SK-N-SH (cell line): Measurements from ENCODE around the gene PSD. TPM values are rescaled to one million over a fixed set of nuclear protein-coding genes. Genes with fewer than 3 reads are reported as not detected.

Experiments used
- CTCF ChIA-PET: fragments of 300-600, 350-600 bp; formaldehyde crosslinking; extraction: SDS; loops from one replicate; lab custom pipeline; 2021; lab: Yijun Ruan, JAX
- POLR2A ChIA-PET: fragments of 350-600 bp; sonication (Branson Sonifier 250); formaldehyde crosslinking; extraction: SDS; loops from one replicate; lab custom pipeline; 2020; ENCODE audit warnings: antibody characterized with exemption, inconsistent platforms; lab: Yijun Ruan, JAX
- DNase-seq: peaks from one replicate; pipeline ENCODE4 v3.0.0; 2012
- H2AFZ ChIP-seq: fragments of 200-600 bp; sonication (generic); 2 replicates; pipeline ENCODE4 v1.8.1; 2016; ENCODE audit warnings: antibody characterized with exemption, mild to moderate bottlenecking, low read depth
- H3F3A ChIP-seq: fragments of 200-600 bp; sonication (generic); replicated peaks from 2 replicates; pipeline ENCODE3; 2016; ENCODE audit warnings: antibody characterized with exemption, mild to moderate bottlenecking; ENCODE audit not compliant: insufficient read depth
- H3K27ac ChIP-seq, 2 experiments: fragments of 200-500 bp in 1 of 2; fragments of 200-600 bp in 1 of 2; sonication (Bioruptor generic) in 1 of 2; sonication (generic), shearing (Covaris generic) in 1 of 2; 2 replicates each; pipeline versions ENCODE4 v1.5.1 to v1.6.1; 2014 to 2016; ENCODE audit warnings: low read depth in 2 of 2, inconsistent platforms in 1 of 2, low read length in 1 of 2, mild to moderate bottlenecking in 1 of 2, mixed read lengths in 1 of 2
- H3K27me3 ChIP-seq: fragments of 200-600 bp; sonication (generic), shearing (Covaris generic); 2 replicates; pipeline ENCODE4 v1.6.1; 2016; ENCODE audit warnings: mixed run types; ENCODE audit not compliant: insufficient read depth
- H3K36me3 ChIP-seq, 2 experiments: fragments of 200-500 bp in 1 of 2; fragments of 200-600 bp in 1 of 2; sonication (Bioruptor generic) in 1 of 2; sonication (generic) in 1 of 2; replicated peaks in 1 of 2; 2 replicates each; pipeline versions ENCODE3 to v1.5.1; 2014 to 2016; ENCODE audit warnings: low read length in 1 of 2, mild to moderate bottlenecking in 1 of 2; ENCODE audit not compliant: insufficient read depth in 2 of 2, control insufficient read depth in 1 of 2
- H3K4me1 ChIP-seq, 2 experiments: fragments of 200-500 bp in 1 of 2; fragments of 200-600 bp in 1 of 2; sonication (Bioruptor generic) in 1 of 2; sonication (generic), shearing (Covaris generic) in 1 of 2; 2 replicates each; pipeline versions ENCODE4 v1.5.1 to v1.6.1; 2014 to 2016; ENCODE audit warnings: low read depth in 1 of 2, low read length in 1 of 2, mixed run types in 1 of 2; ENCODE audit not compliant: insufficient read depth in 2 of 2, control insufficient read depth in 1 of 2
- H3K4me2 ChIP-seq: fragments of 200-600 bp; sonication (generic), shearing (Covaris generic); 2 replicates; pipeline ENCODE4 v1.6.1; 2017; ENCODE audit warnings: mixed run types
- H3K4me3 ChIP-seq, 2 experiments: fragments of 200-500 bp in 1 of 2; fragments of 200-600 bp in 1 of 2; sonication (Bioruptor generic) in 1 of 2; sonication (generic), shearing (Covaris generic) in 1 of 2; 2 replicates each; pipeline versions ENCODE4 v1.5.1 to v1.8.1; 2014 to 2016; ENCODE audit warnings: low read depth in 2 of 2, inconsistent platforms in 1 of 2, low read length in 1 of 2, mild to moderate bottlenecking in 1 of 2, mixed read lengths in 1 of 2, moderate library complexity in 1 of 2
- H3K79me2 ChIP-seq: fragments of 200-600 bp; sonication (generic); 2 replicates; pipeline ENCODE4 v1.8.1; 2017; ENCODE audit warnings: mild to moderate bottlenecking; ENCODE audit not compliant: insufficient read depth
- H3K9ac ChIP-seq: fragments of 200-600 bp; sonication (generic); 2 replicates; pipeline ENCODE4 v1.6.1; 2017; ENCODE audit warnings: mixed run types
- H3K9me2 ChIP-seq: fragments of 200-600 bp; sonication (generic); 2 replicates; pipeline ENCODE4 v1.6.1; 2017; ENCODE audit warnings: mixed run types
- H3K9me3 ChIP-seq: fragments of 200-600 bp; sonication (generic); 2 replicates; pipeline ENCODE4 v1.6.1; 2017; ENCODE audit warnings: mixed run types, mild to moderate bottlenecking, moderate library complexity
- H4K20me1 ChIP-seq: fragments of 200-600 bp; sonication (generic); 2 replicates; pipeline ENCODE4 v1.6.1; 2017; ENCODE audit warnings: mild to moderate bottlenecking, mixed run types; ENCODE audit not compliant: insufficient read depth
- ELF1 ChIP-seq: IDR thresholded peaks from 2 replicates; pipeline ENCODE4 v1.4.0; 2012
- EP300 ChIP-seq, 2 experiments: IDR thresholded peaks; 2 replicates each; pipeline versions ENCODE4 v1.4.0 to v1.6.1; 2012; ENCODE audit warnings: borderline replicate concordance in 1 of 2, low read depth in 1 of 2, low read length in 1 of 2
- FOSL2 ChIP-seq: IDR thresholded peaks from 2 replicates; pipeline ENCODE4 v1.4.0; 2012; ENCODE audit warnings: low read depth, mild to moderate bottlenecking, moderate library complexity, borderline replicate concordance
- FOXJ3 ChIP-seq: sonication (generic); formaldehyde crosslinking; IDR thresholded peaks from 2 replicates; pipeline ENCODE4 v1.5.1; 2020; ENCODE audit warnings: mild to moderate bottlenecking, missing genetic modification reagents
- JUND ChIP-seq: IDR thresholded peaks from 2 replicates; pipeline ENCODE4 v1.4.0; 2012
- MEF2A ChIP-seq: IDR thresholded peaks from 2 replicates; pipeline ENCODE4 v1.4.0; 2012; ENCODE audit warnings: low read depth, borderline replicate concordance
- NFIC ChIP-seq: IDR thresholded peaks from 2 replicates; pipeline ENCODE4 v1.4.0; 2012; ENCODE audit warnings: borderline replicate concordance
- NRF1 ChIP-seq: IDR thresholded peaks from 2 replicates; pipeline ENCODE4 v1.6.1; 2012; ENCODE audit warnings: low read depth, mild to moderate bottlenecking, low read length
- POLR2AphosphoS5 ChIP-seq: IDR thresholded peaks from 2 replicates; pipeline ENCODE4 v1.6.1; 2012; ENCODE audit warnings: low read depth, low read length
- RAD21 ChIP-seq: IDR thresholded peaks from 2 replicates; pipeline ENCODE4 v1.6.1; 2012; ENCODE audit warnings: mild to moderate bottlenecking, low read length
- RCOR1 ChIP-seq: fragments of 150-350 bp; IDR thresholded peaks from 2 replicates; pipeline ENCODE4 v1.6.1; 2017; ENCODE audit warnings: antibody characterized with exemption, low read length
- REST ChIP-seq: IDR thresholded peaks from 2 replicates; pipeline ENCODE4 v1.6.1; 2012; ENCODE audit warnings: mild to moderate bottlenecking, low read depth, low read length, moderate library complexity
- RFX5 ChIP-seq: IDR thresholded peaks from 2 replicates; pipeline ENCODE4 v1.6.1; 2012; ENCODE audit warnings: mild to moderate bottlenecking, improper control_type of control experiment, low read length
- RXRA ChIP-seq: IDR thresholded peaks from 2 replicates; pipeline ENCODE4 v1.4.0; 2012; ENCODE audit warnings: low read depth, mild to moderate bottlenecking, borderline replicate concordance
- SIN3A ChIP-seq: IDR thresholded peaks from 2 replicates; pipeline ENCODE4 v1.6.1; 2012; ENCODE audit warnings: low read depth, mild to moderate bottlenecking, low read length, moderate library complexity, borderline replicate concordance
- TEAD4 ChIP-seq: IDR thresholded peaks from 2 replicates; pipeline ENCODE4 v1.4.0; 2012; ENCODE audit warnings: mild to moderate bottlenecking, borderline replicate concordance; ENCODE audit not compliant: insufficient read depth
- USF1 ChIP-seq: IDR thresholded peaks from 2 replicates; pipeline ENCODE4 v1.4.0; 2012; ENCODE audit warnings: low read depth, borderline replicate concordance
- YY1 ChIP-seq: IDR thresholded peaks from 2 replicates; pipeline ENCODE4 v1.4.0; 2012; ENCODE audit warnings: low read depth, mild to moderate bottlenecking
- WGBS: methylation state at CpG from one replicate; pipeline ENCODE4 v1.1.6; 2017; ENCODE audit warnings: low lambda C conversion rate; 5-methylcytosine and 5-hydroxymethylcytosine counted together
- polyA plus RNA-seq, 3 experiments: library from polyadenylated mRNA; depleted of rRNA; stranded (reverse); fragments of >200 nt; gene quantifications; 2 replicates each; pipeline ENCODE4 v1.2.3, GENCODE V29; 2012
- TF ChIP-seq, protein P1 (sequence below): IDR thresholded peaks from 2 replicates; pipeline ENCODE4 v1.4.0; 2012; ENCODE audit warnings: low read depth
- TF ChIP-seq, protein P2 (sequence below): IDR thresholded peaks from 2 replicates; pipeline ENCODE4; 2012

The PSD gene
- polyA plus RNA-seq, 1 of the 3 experiments (the other 2 are of a cell fraction), result 0.97 TPM

GRCh38 chr10:102396730-102397151 is 21.8 kb downstream of the PSD start:
- peaks cover 5% of the 10 kb centered on the region; the same call in 1 of the 2 replicates for H3K79me2 ChIP-seq
- peaks cover 0 to 23% of the 10 kb centered on the region in 2 experiments; a peak in 1 of 4 replicates for H3K4me1 ChIP-seq
- TF ChIP-seq POLR2AphosphoS5 (no peak), REST (no peak), JUND (no peak), FOSL2 (no peak), MEF2A (no peak), RCOR1 (no peak), NFIC (no peak), ELF1 (no peak), EP300 (IDR thresholded peaks at IDR 0.05; ENCODE audit: borderline replicate concordance in 1 of 2, low read depth in 1 of 2, low read length in 1 of 2) (no peak), YY1 (no peak), RXRA (no peak), TEAD4 (no peak), RFX5 (no peak), NRF1 (no peak), USF1 (no peak), FOXJ3 (CRISPR knock-in tag) (no peak), SIN3A (no peak), RAD21 (no peak)
- TF ChIP-seq, protein P1, sequence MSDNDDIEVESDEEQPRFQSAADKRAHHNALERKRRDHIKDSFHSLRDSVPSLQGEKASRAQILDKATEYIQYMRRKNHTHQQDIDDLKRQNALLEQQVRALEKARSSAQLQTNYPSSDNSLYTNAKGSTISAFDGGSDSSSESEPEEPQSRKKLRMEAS, result no peak
- TF ChIP-seq, protein P2, sequence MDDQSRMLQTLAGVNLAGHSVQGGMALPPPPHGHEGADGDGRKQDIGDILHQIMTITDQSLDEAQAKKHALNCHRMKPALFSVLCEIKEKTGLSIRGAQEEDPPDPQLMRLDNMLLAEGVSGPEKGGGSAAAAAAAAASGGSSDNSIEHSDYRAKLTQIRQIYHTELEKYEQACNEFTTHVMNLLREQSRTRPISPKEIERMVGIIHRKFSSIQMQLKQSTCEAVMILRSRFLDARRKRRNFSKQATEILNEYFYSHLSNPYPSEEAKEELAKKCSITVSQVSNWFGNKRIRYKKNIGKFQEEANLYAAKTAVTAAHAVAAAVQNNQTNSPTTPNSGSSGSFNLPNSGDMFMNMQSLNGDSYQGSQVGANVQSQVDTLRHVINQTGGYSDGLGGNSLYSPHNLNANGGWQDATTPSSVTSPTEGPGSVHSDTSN, result no peak
- H3K4me2 ChIP-seq, result peak overlapping the region; percentile 90
- H3K4me3 ChIP-seq, result no peak overlapping the region
- no peaks in the 10 kb centered on the region for H3K9me3 ChIP-seq
- WGBS, result no CpG with 5 or more reads among the region's 12 CpGs
- no peaks in the 10 kb centered on the region for H3K36me3 ChIP-seq
- H3F3A ChIP-seq, result peaks cover 3% of the 10 kb centered on the region
- no peak for DNase-seq
- H3K27me3 ChIP-seq, result no peaks in the 10 kb centered on the region
- H3K27ac ChIP-seq, result no peak overlapping the region
- POLR2A ChIA-PET, result interaction anchor here (1.5 kb wide), 1 partner anchor 36 kb away, joined by 4 read pairs; the partner anchor contains the start of gene CUEDC2
- CTCF ChIA-PET, result interaction anchor here (0.6 to 16.5 kb wide), 7 partner anchors 11 to 241 kb away, joined by 3 to 359 read pairs (median 17); partner anchors contain the start of genes ELOVL3, FBXL15 and PSD
- no peaks in the 10 kb centered on the region for H4K20me1 ChIP-seq
- no peak overlapping the region for H2AFZ ChIP-seq
- H3K9ac ChIP-seq, result no peak overlapping the region
- no peaks in the 10 kb centered on the region for H3K9me2 ChIP-seq
